ENCODE results near the gene ASB2.

Gene ASB2, protein sequence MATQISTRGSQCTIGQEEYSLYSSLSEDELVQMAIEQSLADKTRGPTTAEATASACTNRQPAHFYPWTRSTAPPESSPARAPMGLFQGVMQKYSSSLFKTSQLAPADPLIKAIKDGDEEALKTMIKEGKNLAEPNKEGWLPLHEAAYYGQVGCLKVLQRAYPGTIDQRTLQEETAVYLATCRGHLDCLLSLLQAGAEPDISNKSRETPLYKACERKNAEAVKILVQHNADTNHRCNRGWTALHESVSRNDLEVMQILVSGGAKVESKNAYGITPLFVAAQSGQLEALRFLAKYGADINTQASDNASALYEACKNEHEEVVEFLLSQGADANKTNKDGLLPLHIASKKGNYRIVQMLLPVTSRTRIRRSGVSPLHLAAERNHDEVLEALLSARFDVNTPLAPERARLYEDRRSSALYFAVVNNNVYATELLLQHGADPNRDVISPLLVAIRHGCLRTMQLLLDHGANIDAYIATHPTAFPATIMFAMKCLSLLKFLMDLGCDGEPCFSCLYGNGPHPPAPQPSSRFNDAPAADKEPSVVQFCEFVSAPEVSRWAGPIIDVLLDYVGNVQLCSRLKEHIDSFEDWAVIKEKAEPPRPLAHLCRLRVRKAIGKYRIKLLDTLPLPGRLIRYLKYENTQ

GRCh38 chr14:93976477-93977057 lies at the start of gene ASB2:
ASB2 (minus strand) TSS chr14:93976570; CDS start chr14:93964539, 12,031 bp downstream.
- Histone ChIP-seq H3K9ac (ENCODE audit: insufficient read length, low read depth) (no peak within 1 kb of the TSS), H3K4me1 (ENCODE audit: insufficient read depth, insufficient read length) (peaks cover 2% of the 10 kb centered on the region), H3K9me3 (ENCODE audit: insufficient read depth, low read length) (no peaks in the 10 kb centered on the region), H3K36me3 (ENCODE audit: insufficient read depth, insufficient read length, low read length) (no peaks in the 10 kb centered on the region), H3K4me3 (ENCODE audit: insufficient read length, low read depth) (no peak within 1 kb of the TSS), H3K27me3 (ENCODE audit: insufficient read depth, insufficient read length) (no peaks in the 10 kb centered on the region)
- no peak for DNase-seq (ENCODE audit: low read depth, low spot score)
- TF ChIP-seq SUZ12 (IDR thresholded peaks at IDR 0.05; ENCODE audit: extremely low read depth, insufficient read depth, insufficient read length) (no peak), YY1 (IDR thresholded peaks at IDR 0.05; ENCODE audit: insufficient read depth, insufficient read length) (no peak), ZNF274 (IDR thresholded peaks at IDR 0.05; ENCODE audit: low read depth, low read length) (no peak)

DNA sequence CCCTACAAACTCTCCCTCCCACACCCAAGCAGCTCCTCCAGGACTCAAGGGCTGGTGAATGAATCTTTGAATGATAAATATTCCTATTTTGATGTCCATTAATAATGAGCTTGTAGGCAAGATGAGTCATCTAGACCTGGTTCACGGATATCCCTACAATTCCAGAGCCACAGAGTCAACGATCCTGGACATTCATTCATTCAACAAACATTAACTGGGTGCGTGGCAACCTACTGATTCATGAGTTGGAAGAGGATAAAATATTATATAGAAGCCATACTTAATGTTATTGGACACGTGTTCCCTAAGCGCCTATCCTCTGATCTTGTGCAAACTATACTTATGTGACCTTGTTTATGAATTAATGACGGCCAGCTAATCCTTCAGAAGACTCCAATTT lies 49.4 kb upstream of the ASB2 start:
- peak overlapping the region; percentile 47 for H3K4me3 ChIP-seq (ENCODE audit: insufficient read length, low read depth)
- H3K4me1 ChIP-seq (ENCODE audit: insufficient read depth, insufficient read length), result peaks cover 3% of the 10 kb centered on the region
- no peaks in the 10 kb centered on the region for H3K27me3 ChIP-seq (ENCODE audit: insufficient read depth, insufficient read length)
- no peaks in the 10 kb centered on the region for H3K36me3 ChIP-seq (ENCODE audit: insufficient read depth, insufficient read length, low read length)
- no peak for TF ChIP-seq ZNF274 (IDR thresholded peaks at IDR 0.05; ENCODE audit: low read depth, low read length)
- TF ChIP-seq YY1 (IDR thresholded peaks at IDR 0.05; ENCODE audit: insufficient read depth, insufficient read length), result no peak
- TF ChIP-seq SUZ12 (IDR thresholded peaks at IDR 0.05; ENCODE audit: extremely low read depth, insufficient read depth, insufficient read length), result no peak
- no peak for DNase-seq (ENCODE audit: low read depth, low spot score)
- H3K9ac ChIP-seq (ENCODE audit: insufficient read length, low read depth), result no peak overlapping the region
- H3K9me3 ChIP-seq (ENCODE audit: insufficient read depth, low read length), result no peaks in the 10 kb centered on the region

- Histone ChIP-seq H3K27me3 (ENCODE audit: insufficient read depth, insufficient read length) (no peaks in the 10 kb centered on the region), H3K36me3 (ENCODE audit: insufficient read depth, insufficient read length, low read length) (no peaks in the 10 kb centered on the region), H3K4me1 (ENCODE audit: insufficient read depth, insufficient read length) (peaks cover 3% of the 10 kb centered on the region), H3K9ac (ENCODE audit: insufficient read length, low read depth) (no peak overlapping the region), H3K9me3 (ENCODE audit: insufficient read depth, low read length) (no peaks in the 10 kb centered on the region), H3K4me3 (ENCODE audit: insufficient read length, low read depth) (no peak overlapping the region)
- DNase-seq (ENCODE audit: low read depth, low spot score), result no peak
- TF ChIP-seq YY1 (IDR thresholded peaks at IDR 0.05; ENCODE audit: insufficient read depth, insufficient read length), result no peak
- no peak for TF ChIP-seq SUZ12 (IDR thresholded peaks at IDR 0.05; ENCODE audit: extremely low read depth, insufficient read depth, insufficient read length)
- TF ChIP-seq ZNF274 (IDR thresholded peaks at IDR 0.05; ENCODE audit: low read depth, low read length), result no peak
Observed at GRCh38 chr14:94024549-94024948, 48.2 kb upstream of the ASB2 start.

DNA sequence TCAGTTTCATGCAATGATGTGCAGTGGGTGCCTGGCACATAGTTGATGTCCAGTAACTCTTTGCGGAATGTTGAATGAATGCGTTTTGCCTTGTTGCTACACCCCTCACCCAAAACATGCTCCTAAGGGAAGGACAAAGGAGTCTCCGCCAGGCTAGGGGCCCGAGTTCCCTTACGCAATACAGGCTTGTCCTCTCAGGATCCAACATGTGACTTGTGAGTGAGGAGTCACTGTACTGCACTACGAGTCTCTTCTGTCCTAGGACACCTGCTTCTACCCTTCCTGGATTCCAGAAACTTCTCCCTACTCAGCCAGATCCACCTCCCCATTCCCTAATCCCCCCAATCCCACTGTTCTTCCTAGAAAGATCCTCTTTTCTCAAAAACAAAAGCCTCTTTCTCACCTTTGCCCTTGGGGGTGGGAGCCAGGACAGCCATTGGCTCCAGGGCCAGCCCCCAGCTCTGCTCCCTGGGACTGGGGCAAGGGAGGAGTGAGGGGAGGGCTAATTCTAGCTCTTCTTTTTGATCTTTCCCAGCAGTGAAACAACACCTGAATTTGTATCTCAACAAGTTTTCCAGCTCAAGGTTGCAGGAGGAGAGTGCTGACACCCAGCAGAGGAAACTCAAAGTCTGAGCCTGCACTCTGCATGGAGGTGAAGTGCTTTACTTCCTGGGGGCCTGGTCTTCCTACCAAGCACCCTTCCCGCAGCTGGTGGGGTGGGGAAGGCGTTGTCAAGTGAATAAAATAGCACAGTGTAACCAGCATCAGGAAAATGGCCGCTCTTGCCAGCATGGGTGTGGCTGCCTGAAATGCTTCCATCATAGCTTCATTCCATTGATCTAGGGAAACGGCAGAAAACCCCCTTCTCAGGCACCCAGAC lies 46.4 kb upstream of the ASB2 start:
- Histone ChIP-seq H3K4me1 (ENCODE audit: insufficient read depth, insufficient read length) (peaks cover 3% of the 10 kb centered on the region), H3K36me3 (ENCODE audit: insufficient read depth, insufficient read length, low read length) (no peaks in the 10 kb centered on the region), H3K9me3 (ENCODE audit: insufficient read depth, low read length) (no peaks in the 10 kb centered on the region), H3K4me3 (ENCODE audit: insufficient read length, low read depth) (no peak overlapping the region), H3K27me3 (ENCODE audit: insufficient read depth, insufficient read length) (no peaks in the 10 kb centered on the region), H3K9ac (ENCODE audit: insufficient read length, low read depth) (no peak overlapping the region)
- no peak for TF ChIP-seq ZNF274 (IDR thresholded peaks at IDR 0.05; ENCODE audit: low read depth, low read length)
- TF ChIP-seq SUZ12 (IDR thresholded peaks at IDR 0.05; ENCODE audit: extremely low read depth, insufficient read depth, insufficient read length), result no peak
- no peak for TF ChIP-seq YY1 (IDR thresholded peaks at IDR 0.05; ENCODE audit: insufficient read depth, insufficient read length)
- no peak for DNase-seq (ENCODE audit: low read depth, low spot score)

GRCh38 chr14:94021416-94022157 lies 45.2 kb upstream of the ASB2 start:
- Histone ChIP-seq H3K27me3 (ENCODE audit: insufficient read depth, insufficient read length) (no peaks in the 10 kb centered on the region), H3K36me3 (ENCODE audit: insufficient read depth, insufficient read length, low read length) (no peaks in the 10 kb centered on the region), H3K4me3 (ENCODE audit: insufficient read length, low read depth) (no peak overlapping the region), H3K4me1 (ENCODE audit: insufficient read depth, insufficient read length) (peaks cover 3% of the 10 kb centered on the region), H3K9me3 (ENCODE audit: insufficient read depth, low read length) (no peaks in the 10 kb centered on the region), H3K9ac (ENCODE audit: insufficient read length, low read depth) (no peak overlapping the region)
- no peak for DNase-seq (ENCODE audit: low read depth, low spot score)
- TF ChIP-seq SUZ12 (IDR thresholded peaks at IDR 0.05; ENCODE audit: extremely low read depth, insufficient read depth, insufficient read length) (no peak), ZNF274 (IDR thresholded peaks at IDR 0.05; ENCODE audit: low read depth, low read length) (no peak), YY1 (IDR thresholded peaks at IDR 0.05; ENCODE audit: insufficient read depth, insufficient read length) (no peak)

GRCh38 chr14:94021001-94021400 lies 44.6 kb upstream of the ASB2 start:
- peaks cover 3% of the 10 kb centered on the region for H3K4me1 ChIP-seq (ENCODE audit: insufficient read depth, insufficient read length)
- TF ChIP-seq YY1 (IDR thresholded peaks at IDR 0.05; ENCODE audit: insufficient read depth, insufficient read length) (no peak), ZNF274 (IDR thresholded peaks at IDR 0.05; ENCODE audit: low read depth, low read length) (no peak), SUZ12 (IDR thresholded peaks at IDR 0.05; ENCODE audit: extremely low read depth, insufficient read depth, insufficient read length) (no peak)
- no peak overlapping the region for H3K9ac ChIP-seq (ENCODE audit: insufficient read length, low read depth)
- no peak overlapping the region for H3K4me3 ChIP-seq (ENCODE audit: insufficient read length, low read depth)
- H3K36me3 ChIP-seq (ENCODE audit: insufficient read depth, insufficient read length, low read length), result no peaks in the 10 kb centered on the region
- no peaks in the 10 kb centered on the region for H3K27me3 ChIP-seq (ENCODE audit: insufficient read depth, insufficient read length)
- no peaks in the 10 kb centered on the region for H3K9me3 ChIP-seq (ENCODE audit: insufficient read depth, low read length)
- DNase-seq (ENCODE audit: low read depth, low spot score), result no peak

Measured in NT2/D1 (cell line).